IMR-90 (cell line): ENCODE results near the gene UBXN2A. TPM values are rescaled to one million over a fixed set of nuclear protein-coding genes. Genes with fewer than 3 reads are reported as not detected.
A peak's percentile ranks its signal among the peaks of the same experiment; 100 is the strongest.

Experiments used
- ATAC-seq: fragments of 200-7000 bp; cut with Tn5 transposase; 2 replicates; pipeline ENCODE4 v1.9.1; 2020; ENCODE audit warnings: low read depth, mild to moderate bottlenecking, moderate library complexity
- BruUV-seq: library from RNA; stranded (reverse); fragments of 400-500 nt; replicated peaks from 2 replicates; lab custom pipeline; 2021; lab: Mats Ljungman, UMichigan
- CTCF ChIA-PET: fragments of 300-600 bp; formaldehyde crosslinking; extraction: SDS; loops from one replicate; lab custom pipeline; 2021; ENCODE audit warnings: antibody characterized with exemption; lab: Yijun Ruan, JAX
- POLR2A ChIA-PET: fragments of 300-600 bp; sonication (Branson Sonifier 250); formaldehyde crosslinking; loops from one replicate; lab custom pipeline; 2022; ENCODE audit warnings: antibody characterized with exemption; ENCODE audit not compliant: unreplicated experiment; lab: Charles Lee
- DNase-seq: peaks from one replicate; pipeline ENCODE4 v3.0.0; 2013
- H2AFZ ChIP-seq: replicated peaks from 2 replicates; pipeline ENCODE3; 2013; ENCODE audit warnings: low read length, mild to moderate bottlenecking; ENCODE audit not compliant: poor library complexity
- H2AK5ac ChIP-seq: 2 replicates; pipeline ENCODE4 v1.6.1; 2013; ENCODE audit warnings: low read depth, low read length, inconsistent platforms
- H2AK9ac ChIP-seq: replicated peaks from 2 replicates; pipeline ENCODE3; 2013; ENCODE audit warnings: mild to moderate bottlenecking, low read depth, low read length, moderate library complexity; ENCODE audit not compliant: poor library complexity
- H2BK120ac ChIP-seq: 2 replicates; pipeline ENCODE4 v1.6.1; 2013; ENCODE audit warnings: low read depth, low read length, inconsistent platforms
- H2BK15ac ChIP-seq: 3 replicates; pipeline ENCODE4 v1.6.1; 2013; ENCODE audit warnings: low read depth, low read length, inconsistent platforms
- H2BK20ac ChIP-seq: 2 replicates; pipeline ENCODE4 v1.6.1; 2013; ENCODE audit warnings: low read depth, mild to moderate bottlenecking, inconsistent platforms, low read length, moderate library complexity
- H2BK5ac ChIP-seq: 2 replicates; pipeline ENCODE4 v1.6.1; 2013; ENCODE audit warnings: mild to moderate bottlenecking, low read depth, low read length, inconsistent platforms; ENCODE audit not compliant: poor library complexity, severe bottlenecking
- H3K14ac ChIP-seq: replicated peaks from 2 replicates; pipeline ENCODE4 v1.6.1; 2013; ENCODE audit warnings: low read depth, low read length, inconsistent platforms
- H3K18ac ChIP-seq: 2 replicates; pipeline ENCODE4 v1.6.1; 2013; ENCODE audit warnings: low read depth, low read length, control low read depth
- H3K23ac ChIP-seq: 2 replicates; pipeline ENCODE4 v1.6.1; 2013; ENCODE audit warnings: low read depth, low read length, inconsistent platforms
- H3K27ac ChIP-seq: 2 replicates; pipeline ENCODE4 v1.5.1; 2013; ENCODE audit warnings: mild to moderate bottlenecking, control low read depth, low read length; ENCODE audit not compliant: insufficient read depth
- H3K27me3 ChIP-seq: 2 replicates; pipeline ENCODE4 v1.6.1; 2013; ENCODE audit warnings: low read length; ENCODE audit not compliant: control insufficient read depth, insufficient read depth
- H3K36me3 ChIP-seq: 2 replicates; pipeline ENCODE4 v1.6.1; 2013; ENCODE audit warnings: low read length, mixed read lengths; ENCODE audit not compliant: control insufficient read depth, insufficient read depth
- H3K4ac ChIP-seq: 2 replicates; pipeline ENCODE4 v1.6.1; 2013; ENCODE audit warnings: low read depth, low read length, inconsistent platforms
- H3K4me1 ChIP-seq: 2 replicates; pipeline ENCODE4 v1.6.1; 2013; ENCODE audit warnings: low read length, mixed read lengths; ENCODE audit not compliant: control insufficient read depth, insufficient read depth
- H3K4me2 ChIP-seq: 2 replicates; pipeline ENCODE4 v1.6.1; 2013; ENCODE audit warnings: low read depth, mild to moderate bottlenecking, control low read depth, low read length, moderate library complexity
- H3K4me3 ChIP-seq: 2 replicates; pipeline ENCODE4 v1.5.1; 2013; ENCODE audit warnings: low read depth, mild to moderate bottlenecking, control low read depth, low read length, moderate library complexity; ENCODE audit not compliant: insufficient read depth
- H3K56ac ChIP-seq: 2 replicates; pipeline ENCODE4 v1.6.1; 2013; ENCODE audit warnings: low read length, inconsistent platforms; ENCODE audit not compliant: insufficient read depth; ENCODE audit errors: extremely low read depth
- H3K79me1 ChIP-seq, 2 experiments: 2 replicates each; pipeline ENCODE4 v1.6.1; 2013; ENCODE audit warnings: low read length in 2 of 2, inconsistent platforms in 1 of 2, low read depth in 1 of 2
- H3K9ac ChIP-seq: 2 replicates; pipeline ENCODE4 v1.6.1; 2013; ENCODE audit warnings: low read depth, low read length, control low read depth
- H3K9me1 ChIP-seq: 2 replicates; pipeline ENCODE4 v1.6.1; 2013; ENCODE audit warnings: low read length, inconsistent platforms; ENCODE audit not compliant: insufficient read depth
- H3K9me3 ChIP-seq: 2 replicates; pipeline ENCODE4 v1.6.1; 2013; ENCODE audit warnings: low read length; ENCODE audit not compliant: control insufficient read depth, insufficient read depth
- H4K20me1 ChIP-seq: 2 replicates; pipeline ENCODE4 v1.6.1; 2013; ENCODE audit warnings: low read length, inconsistent platforms; ENCODE audit not compliant: insufficient read depth
- H4K5ac ChIP-seq: 2 replicates; pipeline ENCODE4 v1.6.1; 2013; ENCODE audit warnings: mild to moderate bottlenecking, low read depth, low read length, control low read depth
- H4K8ac ChIP-seq, 2 experiments: 2 replicates each; pipeline ENCODE4 v1.6.1; 2013; ENCODE audit warnings: low read depth in 2 of 2, low read length in 2 of 2, control low read depth in 1 of 2, inconsistent platforms in 1 of 2
- H4K91ac ChIP-seq: 2 replicates; pipeline ENCODE4 v1.6.1; 2013; ENCODE audit warnings: low read depth, low read length, inconsistent platforms; ENCODE audit not compliant: insufficient read depth
- BHLHE40 ChIP-seq: fragments of 150-350 bp; IDR thresholded peaks from 2 replicates; pipeline ENCODE4 v1.6.1; 2016; ENCODE audit warnings: mild to moderate bottlenecking, low read depth, low read length
- CEBPB ChIP-seq: IDR thresholded peaks from 2 replicates; pipeline ENCODE4 v1.6.1; 2012; ENCODE audit warnings: low read depth, low read length, improper control_type of control experiment
- CHD1 ChIP-seq: IDR thresholded peaks from 2 replicates; pipeline ENCODE4 v1.6.1; 2012; ENCODE audit warnings: low read depth, low read length, improper control_type of control experiment
- CTCF ChIP-seq: conservative IDR thresholded peaks from 2 replicates; pipeline ENCODE4 v1.5.1; 2012; ENCODE audit warnings: mild to moderate bottlenecking, low read depth, low read length, improper control_type of control experiment
- ELK1 ChIP-seq: fragments of 150-350 bp; IDR thresholded peaks from 2 replicates; pipeline ENCODE4 v1.6.1; 2016; ENCODE audit warnings: low read depth, mild to moderate bottlenecking, low read length, moderate library complexity, borderline replicate concordance
- FOS ChIP-seq: fragments of 150-350 bp; IDR thresholded peaks from 2 replicates; pipeline ENCODE4 v1.6.1; 2016; ENCODE audit warnings: low read depth, low read length
- MAFK ChIP-seq: IDR thresholded peaks from 2 replicates; pipeline ENCODE4 v1.6.1; 2012; ENCODE audit warnings: low read depth, low read length, improper control_type of control experiment
- MAZ ChIP-seq: IDR thresholded peaks from 2 replicates; pipeline ENCODE4 v1.6.1; 2012; ENCODE audit warnings: low read depth, mild to moderate bottlenecking, low read length, improper control_type of control experiment, moderate library complexity, borderline replicate concordance
- MXI1 ChIP-seq: IDR thresholded peaks from 2 replicates; pipeline ENCODE4 v1.6.1; 2012; ENCODE audit warnings: low read depth, mild to moderate bottlenecking, low read length, moderate library complexity, borderline replicate concordance
- NFE2L2 ChIP-seq: fragments of 150-350 bp; IDR thresholded peaks from 2 replicates; pipeline ENCODE4 v1.6.1; 2016; ENCODE audit warnings: low read depth, mild to moderate bottlenecking, low read length
- POLR2A ChIP-seq: IDR thresholded peaks from 2 replicates; pipeline ENCODE4 v1.6.1; 2012; ENCODE audit warnings: mild to moderate bottlenecking, low read depth, low read length
- RAD21 ChIP-seq: IDR thresholded peaks from 2 replicates; pipeline ENCODE4 v1.6.1; 2012; ENCODE audit warnings: low read length, improper control_type of control experiment
- RCOR1 ChIP-seq: IDR thresholded peaks from 2 replicates; pipeline ENCODE4 v1.6.1; 2012; ENCODE audit warnings: mild to moderate bottlenecking, low read length, improper control_type of control experiment; ENCODE audit not compliant: insufficient replicate concordance
- RFX5 ChIP-seq: IDR thresholded peaks from 2 replicates; pipeline ENCODE4 v1.8.0; 2012; ENCODE audit warnings: low read depth, mild to moderate bottlenecking, low read length, moderate library complexity
- SMC3 ChIP-seq: fragments of 150-350 bp; IDR thresholded peaks from 2 replicates; pipeline ENCODE4 v1.6.1; 2016; ENCODE audit warnings: low read depth, mild to moderate bottlenecking, antibody characterized with exemption, low read length, moderate library complexity
- dilution Hi-C: fragments of 300-500 bp; cut with HindIII; formaldehyde crosslinking; loops from one replicate; pipeline ENCODE4 v1.14.3; 2018; ENCODE audit warnings: low sequenced_read_pairs; ENCODE audit not compliant: unreplicated experiment
- in situ Hi-C: fragments of 300-500 bp; cut with MboI; formaldehyde crosslinking; loops from 3 replicates; pipeline ENCODE4 v1.14.3; 2019; ENCODE audit warnings: low sequenced_read_pairs, inconsistent platforms, mixed read lengths
- intact Hi-C: fragments of 100-400 bp; cut with micrococcal nuclease; formaldehyde crosslinking; loops from 2 replicates; pipeline ENCODE4 v1.10.0; 2022
- polyA plus RNA-seq, 3 experiments: library from polyadenylated mRNA; depleted of rRNA; stranded (reverse); fragments of >200 nt; gene quantifications; 2 replicates each; pipeline ENCODE4 v1.2.3, GENCODE V29; 2012; ENCODE audit warnings: low replicate concordance in 1 of 3
- total RNA-seq: library from RNA; depleted of rRNA; stranded (reverse); fragments of >200 nt; gene quantifications from 2 replicates; pipeline ENCODE4 v1.2.3, GENCODE V29; 2012
- TF ChIP-seq, protein P1 (sequence below): fragments of 150-350 bp; IDR thresholded peaks from 2 replicates; pipeline ENCODE4 v1.6.1; 2017; ENCODE audit warnings: mild to moderate bottlenecking, antibody characterized with exemption, low read length, low read depth

Gene UBXN2A
- total and polyA plus RNA-seq, 2 of the 4 experiments (the other 2 are of a cell fraction), result 4.6 to 7.7 TPM

- H2BK20ac ChIP-seq, result no peak overlapping the region
- H4K91ac ChIP-seq, result no peak overlapping the region
- no peaks in the 10 kb centered on the region; a peak in 1 of 4 replicates for H3K79me1 ChIP-seq
- H3K4ac ChIP-seq, result no peak overlapping the region
- H2AK5ac ChIP-seq, result no peak overlapping the region
- peaks cover 1% of the 10 kb centered on the region; the same call in 1 of the 2 replicates for H3K4me1 ChIP-seq
- no peak overlapping the region for H3K4me3 ChIP-seq
- H2AK9ac ChIP-seq, result no peak overlapping the region
- no peaks in the 10 kb centered on the region for H4K20me1 ChIP-seq
- H2BK15ac ChIP-seq, result no peak overlapping the region
- in situ Hi-C loops (no loop called here), dilution Hi-C loops (no loop called here), intact Hi-C loops (no loop called here)
- H3K23ac ChIP-seq, result 0 out of 2 replicates have a peak overlapping the region, but pooled peaks have one; percentile 39
- ChIA-PET CTCF (no interaction called here), POLR2A (no interaction called here)
- H4K5ac ChIP-seq, result no peak overlapping the region
- no peak overlapping the region for H2BK120ac ChIP-seq
- no peak overlapping the region for H2BK5ac ChIP-seq
- no TSS peak for BruUV-seq
- ATAC-seq, result no peak
- no peak overlapping the region for H2AFZ ChIP-seq
- no peaks in the 10 kb centered on the region for H3K36me3 ChIP-seq
- no peak overlapping the region for H3K27ac ChIP-seq
- DNase-seq, result no peak
- H3K9me1 ChIP-seq, result peaks cover 6% of the 10 kb centered on the region
- H3K27me3 ChIP-seq, result peaks cover 8% of the 10 kb centered on the region
- H3K9ac ChIP-seq, result no peak overlapping the region
- H3K14ac ChIP-seq, result no peak overlapping the region
- H3K56ac ChIP-seq, result no peak overlapping the region
- no peak overlapping the region for H4K8ac ChIP-seq
- H3K9me3 ChIP-seq, result no peaks in the 10 kb centered on the region
- TF ChIP-seq MAZ, result no peak
- TF ChIP-seq ELK1, result no peak
- TF ChIP-seq, protein P1, sequence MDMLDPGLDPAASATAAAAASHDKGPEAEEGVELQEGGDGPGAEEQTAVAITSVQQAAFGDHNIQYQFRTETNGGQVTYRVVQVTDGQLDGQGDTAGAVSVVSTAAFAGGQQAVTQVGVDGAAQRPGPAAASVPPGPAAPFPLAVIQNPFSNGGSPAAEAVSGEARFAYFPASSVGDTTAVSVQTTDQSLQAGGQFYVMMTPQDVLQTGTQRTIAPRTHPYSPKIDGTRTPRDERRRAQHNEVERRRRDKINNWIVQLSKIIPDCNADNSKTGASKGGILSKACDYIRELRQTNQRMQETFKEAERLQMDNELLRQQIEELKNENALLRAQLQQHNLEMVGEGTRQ, result no peak
- no peak for TF ChIP-seq RAD21
- TF ChIP-seq POLR2A, result no peak
- no peak for TF ChIP-seq MAFK
- TF ChIP-seq CTCF, result no peak
- TF ChIP-seq MXI1, result no peak
- TF ChIP-seq BHLHE40, result no peak
- no peak for TF ChIP-seq RFX5
- TF ChIP-seq CEBPB, result no peak
- TF ChIP-seq FOS, result no peak
- no peak for TF ChIP-seq CHD1
- TF ChIP-seq RCOR1, result no peak
- TF ChIP-seq SMC3, result no peak
- no peak for TF ChIP-seq NFE2L2
- no peak overlapping the region for H3K18ac ChIP-seq
- H3K4me2 ChIP-seq, result no peak overlapping the region
Observed at GRCh38 chr2:24007693-24008092, 67.4 kb downstream of the UBXN2A start.
